Cerebellar nuclear complex (tissue), 1 donor: Measurements from ENCODE around the gene FHAD1.
"Not testable (repeated sequence)": the region's sequence is repeated elsewhere in the genome, so short reads cannot be mapped to it uniquely, and the experiment has no call there.

Experiments
- DNase-seq, 2 experiments: peaks; one replicate each; lab custom pipeline; 2025; lab: John Stamatoyannopoulos, UW

Gene FHAD1

DNA sequence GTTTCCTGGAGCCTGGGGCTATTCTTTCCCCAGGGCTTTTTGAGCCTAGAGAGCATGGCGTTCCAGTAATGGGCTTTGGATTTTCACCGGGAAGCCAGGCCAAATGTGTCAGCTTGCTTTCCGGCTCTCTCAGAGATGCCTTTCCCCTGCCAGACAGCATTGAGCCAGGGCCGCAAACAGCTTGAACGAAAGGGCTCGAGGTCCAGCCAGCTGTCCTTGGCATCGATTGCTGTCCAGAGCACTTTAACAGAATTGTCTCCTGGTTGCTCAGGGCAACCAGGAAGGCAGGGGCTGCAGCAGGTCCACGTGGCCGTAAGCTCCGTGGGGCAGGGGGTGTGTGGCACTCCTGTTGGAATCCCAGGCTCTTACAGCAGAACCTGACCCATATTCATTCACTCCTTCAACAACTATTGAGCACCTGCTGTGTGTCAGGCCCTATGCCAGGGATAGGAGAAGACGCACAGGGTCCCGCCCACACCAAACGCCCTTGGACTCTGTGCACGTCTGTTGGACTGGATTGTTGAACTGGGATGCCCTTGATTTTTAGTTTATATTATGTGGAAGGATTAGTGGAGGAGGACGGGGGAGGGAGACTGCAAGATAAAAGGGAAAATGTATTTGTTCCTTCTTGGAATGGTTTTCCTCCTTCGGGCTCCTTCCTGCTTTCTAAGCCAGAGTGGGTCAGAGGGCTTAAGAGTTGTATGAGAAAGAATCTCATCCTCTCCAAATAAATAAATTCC, 123.9 kb downstream of the FHAD1 start:
- DNase-seq: peak; percentile 23 to 68

DNA sequence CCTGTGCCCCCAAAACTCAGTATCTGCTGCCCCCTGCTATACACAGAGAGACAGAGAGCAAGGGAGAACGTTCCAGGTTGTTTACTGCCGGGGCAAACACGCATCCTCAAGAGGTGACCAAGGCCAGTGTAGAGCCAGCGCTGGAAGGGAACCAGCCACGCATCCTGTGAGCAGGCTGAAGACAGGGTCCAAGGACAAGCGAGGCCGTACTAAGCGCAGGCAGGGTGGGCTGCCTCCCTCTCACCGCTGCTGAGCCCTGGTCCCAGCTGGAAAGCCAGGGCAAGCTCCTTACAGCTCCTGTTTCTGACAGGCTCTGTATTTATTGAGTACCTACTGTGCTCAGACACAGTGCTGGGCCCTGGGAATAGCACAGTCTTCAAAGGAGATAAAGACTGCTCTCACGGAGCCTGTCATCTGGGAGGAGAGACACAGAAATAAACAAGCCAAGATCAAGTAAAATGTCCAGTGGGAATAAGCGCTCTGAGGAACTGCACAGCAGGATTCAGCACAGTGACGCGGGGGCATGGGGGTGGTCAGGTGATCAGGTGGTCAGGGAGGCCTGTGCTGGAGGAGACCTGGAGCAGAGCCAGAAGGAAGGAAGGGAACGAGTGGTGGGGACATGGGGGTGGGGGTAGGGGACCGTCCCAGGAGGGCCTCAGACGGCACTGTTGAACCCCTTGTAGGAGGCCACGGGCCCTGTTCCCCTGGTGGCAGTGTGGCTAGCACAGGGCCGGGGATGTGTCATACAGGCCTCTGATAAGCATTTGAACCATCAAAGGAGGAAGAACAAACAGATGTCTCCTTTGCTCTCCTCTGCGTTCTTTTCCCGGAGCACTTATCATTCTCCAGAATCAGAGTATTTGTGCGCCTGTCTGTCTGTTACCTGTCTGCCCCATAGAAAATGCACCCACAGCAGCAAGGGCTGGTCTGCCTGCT, 124.9 kb downstream of the FHAD1 start:
- no peak for DNase-seq

DNA sequence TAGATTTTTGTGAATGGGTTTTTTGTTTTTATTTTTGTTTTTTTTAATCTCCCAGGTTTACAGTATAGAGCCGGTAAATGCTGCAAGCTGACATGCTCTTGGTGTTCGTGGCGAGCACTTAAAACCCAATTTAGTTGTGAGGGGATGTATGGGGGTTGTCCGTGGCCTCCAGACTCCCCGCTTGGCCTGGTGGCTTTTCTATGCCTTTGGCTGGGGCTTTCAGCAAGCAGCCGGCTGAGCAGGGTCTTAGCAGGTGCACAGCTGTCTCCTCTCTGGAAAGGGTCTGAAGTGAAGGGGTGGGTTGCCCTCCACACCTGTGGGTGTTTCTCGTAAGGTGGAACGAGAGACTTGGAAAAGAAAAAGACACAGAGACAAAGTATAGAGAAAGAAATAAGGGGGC, 131.7 kb downstream of the FHAD1 start:
- no peak for DNase-seq

DNA sequence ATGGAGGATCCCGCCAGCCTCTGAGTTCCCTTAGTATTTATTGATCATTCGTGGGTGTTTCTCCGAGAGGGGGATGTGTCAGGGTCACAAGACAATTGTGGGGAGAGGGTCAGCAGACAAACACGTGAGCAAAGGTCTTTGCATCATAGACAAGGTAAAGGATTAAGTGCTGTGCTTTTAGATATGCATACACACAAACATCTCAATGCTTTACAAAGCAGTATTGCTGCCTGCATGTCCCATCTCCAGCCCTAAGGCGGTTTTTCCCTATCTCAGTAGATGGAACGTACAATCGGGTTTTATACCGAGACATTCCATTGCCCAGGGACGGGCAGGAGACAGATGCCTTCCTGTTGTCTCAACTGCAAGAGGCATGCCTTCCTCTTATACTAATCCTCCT, 132.1 kb downstream of the FHAD1 start:
- DNase-seq: not testable (repeated sequence)

DNA sequence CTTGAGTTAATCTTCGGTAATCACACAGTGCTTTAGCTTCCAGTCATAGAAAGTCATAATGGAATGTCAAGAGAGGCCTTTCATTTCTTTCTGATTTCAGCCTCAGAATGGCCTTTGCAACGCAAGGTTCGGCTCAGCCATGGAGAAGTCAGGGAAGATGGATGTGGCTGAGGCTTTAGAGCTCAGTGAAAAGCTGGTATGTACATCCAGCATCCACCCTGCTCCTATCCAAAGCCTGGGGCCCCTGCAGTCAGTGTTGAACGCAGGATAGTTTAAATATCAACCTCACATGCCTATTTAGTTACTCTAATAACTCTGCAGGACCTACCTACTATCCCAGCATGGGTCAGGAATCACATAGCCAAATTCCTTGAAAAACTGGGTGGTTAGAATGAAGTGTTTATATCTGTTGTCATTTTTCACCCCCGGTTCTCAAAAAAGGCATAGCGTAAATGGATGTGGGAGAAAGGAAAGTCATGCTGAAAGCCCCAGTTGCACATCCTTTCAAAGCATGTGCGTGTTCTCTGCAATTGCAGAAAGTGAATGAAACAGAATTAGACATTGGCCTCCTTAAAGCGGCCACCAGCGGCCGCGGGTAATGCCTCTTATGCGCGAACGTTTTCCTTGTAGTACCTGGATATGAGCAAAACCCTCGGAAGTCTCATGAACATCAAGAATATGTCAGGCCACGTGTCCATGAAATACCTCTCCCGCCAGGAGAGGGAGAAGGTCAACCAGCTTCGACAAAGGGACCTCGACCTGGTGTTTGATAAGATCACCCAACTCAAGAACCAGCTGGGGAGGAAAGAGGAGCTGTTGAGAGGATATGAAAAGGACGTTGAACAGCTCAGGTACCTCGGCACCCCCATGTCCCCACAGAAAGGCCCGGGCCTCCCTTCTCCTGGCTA, 133.8 kb downstream of the FHAD1 start:
- no peak for DNase-seq

DNA sequence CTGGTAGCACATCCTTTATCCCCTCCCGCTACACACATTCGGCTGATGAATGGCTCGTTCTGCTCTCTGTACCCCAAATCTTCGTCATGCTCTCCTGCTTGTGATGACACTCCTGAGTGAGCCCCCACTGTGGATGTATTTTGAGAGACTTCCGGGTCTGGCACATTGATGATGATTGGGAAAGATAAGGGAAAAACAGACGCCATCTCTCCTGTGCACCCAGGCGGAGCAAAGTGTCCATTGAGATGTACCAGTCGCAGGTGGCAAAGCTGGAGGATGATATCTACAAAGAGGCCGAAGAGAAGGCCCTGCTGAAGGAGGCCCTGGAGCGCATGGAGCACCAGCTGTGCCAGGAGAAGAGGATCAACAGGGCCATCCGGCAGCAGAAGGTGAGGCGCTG, 134.8 kb downstream of the FHAD1 start:
- no peak for DNase-seq

DNA sequence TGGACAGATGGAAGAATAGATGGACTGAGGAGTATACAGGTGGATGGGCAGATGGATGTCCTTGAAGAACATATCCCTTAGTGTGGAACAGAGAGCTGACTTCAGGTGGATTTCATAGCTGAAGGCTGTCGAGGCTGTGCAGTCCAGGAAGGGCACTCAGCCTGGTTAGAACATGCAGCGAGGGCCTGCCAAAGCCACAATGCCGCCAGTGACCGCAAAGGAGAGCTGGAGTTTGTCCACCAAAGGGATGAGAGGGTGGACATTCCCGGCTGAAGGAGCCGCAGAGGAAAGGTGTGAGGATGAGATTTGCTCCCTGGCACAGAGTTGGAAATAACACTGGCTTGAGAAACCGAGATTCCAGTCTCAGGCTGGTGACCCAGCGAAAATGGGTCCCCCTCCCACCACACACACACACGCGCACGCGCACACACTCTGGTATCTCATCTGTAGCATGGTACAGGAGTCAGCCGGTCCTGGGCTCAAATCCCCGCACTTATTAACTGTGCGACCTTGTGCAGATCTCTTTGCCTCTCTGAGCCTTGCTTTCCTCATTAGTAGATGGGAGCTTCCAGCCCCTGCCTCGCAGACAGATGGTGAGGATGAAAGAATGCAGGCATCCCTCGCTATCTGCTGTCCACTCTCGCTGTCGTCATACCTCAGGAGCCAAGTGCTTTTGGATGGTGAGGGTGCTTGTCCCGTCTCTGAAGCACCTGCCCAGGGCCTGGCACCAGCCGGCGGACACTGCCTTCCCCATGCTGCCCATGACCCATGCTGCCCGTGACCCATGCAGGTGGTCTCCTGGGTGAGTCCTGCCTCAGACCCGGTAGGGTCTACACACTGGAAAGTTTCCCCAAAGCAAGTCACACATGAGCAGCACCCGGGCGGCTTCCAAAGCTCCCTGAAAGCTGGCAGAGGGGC, 135.8 kb downstream of the FHAD1 start:
- DNase-seq: peak in 1 of 2 experiments; percentile 44

DNA sequence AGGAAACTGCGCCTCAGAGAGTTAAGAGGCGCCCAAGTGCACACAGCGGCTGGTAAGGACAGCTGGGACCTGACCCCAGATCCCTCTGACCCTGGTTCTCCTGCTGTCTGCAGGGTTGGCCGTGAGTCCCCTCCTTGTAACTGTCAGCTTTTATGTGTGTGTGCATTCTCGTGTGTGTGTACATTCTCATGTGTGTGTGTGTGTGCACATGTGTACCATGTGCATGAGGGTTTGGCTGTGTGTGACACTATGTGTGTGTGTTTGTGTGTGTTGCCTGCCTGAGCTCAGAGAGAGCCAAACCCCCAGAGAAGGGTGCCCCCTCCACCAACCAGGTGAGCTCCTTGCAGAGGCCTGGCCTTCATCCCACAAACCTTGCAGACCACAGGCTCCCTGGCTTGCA, 136.8 kb downstream of the FHAD1 start:
- DNase-seq: no peak

DNA sequence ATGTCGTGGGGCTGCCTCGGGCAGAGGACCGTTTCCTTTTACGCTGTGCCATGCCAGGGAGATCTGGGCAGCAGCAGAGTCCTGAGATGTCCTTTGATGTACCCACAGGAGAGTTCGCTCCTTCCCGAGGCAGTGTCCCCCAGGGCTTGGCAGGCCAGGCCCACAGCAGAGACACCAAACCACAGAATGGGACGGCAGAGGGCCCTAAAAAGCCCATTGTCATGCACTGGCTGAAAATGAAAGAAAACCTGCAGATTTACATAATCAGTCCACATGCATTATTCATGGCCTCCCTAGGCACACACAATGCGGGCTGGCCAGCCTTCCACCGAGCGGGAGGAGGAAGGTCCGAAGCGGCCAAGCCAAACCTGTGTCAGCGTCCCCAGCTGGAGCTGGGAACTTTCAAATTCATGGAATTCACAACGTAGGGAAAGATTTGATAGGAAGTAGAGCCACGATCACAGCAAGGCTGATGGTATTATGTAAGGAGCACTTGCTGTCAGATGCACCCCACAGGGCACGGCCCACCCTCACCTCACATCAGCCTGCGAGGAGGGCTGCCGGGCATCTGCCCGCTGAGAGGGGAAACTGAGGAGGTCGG, 137.4 kb downstream of the FHAD1 start:
- DNase-seq: no peak

DNA sequence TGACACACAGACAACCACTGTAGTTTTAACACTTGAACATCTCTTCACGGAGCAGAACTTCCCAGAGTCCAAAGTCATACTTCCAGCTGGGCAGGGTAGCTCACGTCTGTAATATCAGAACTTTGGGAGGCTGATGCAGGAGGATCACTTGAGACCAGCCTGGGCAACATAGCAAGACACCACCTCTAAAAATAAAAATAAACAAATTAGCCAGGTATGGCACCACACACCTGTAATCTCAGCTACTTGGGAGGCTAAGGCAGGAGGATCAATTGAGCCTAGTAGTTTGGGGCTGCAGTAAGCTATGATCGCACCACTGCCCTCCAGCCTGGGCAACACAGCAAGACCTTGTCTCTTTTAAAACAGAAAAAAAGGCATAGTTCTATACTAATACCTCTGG, 138.4 kb downstream of the FHAD1 start:
- DNase-seq: no peak

DNA sequence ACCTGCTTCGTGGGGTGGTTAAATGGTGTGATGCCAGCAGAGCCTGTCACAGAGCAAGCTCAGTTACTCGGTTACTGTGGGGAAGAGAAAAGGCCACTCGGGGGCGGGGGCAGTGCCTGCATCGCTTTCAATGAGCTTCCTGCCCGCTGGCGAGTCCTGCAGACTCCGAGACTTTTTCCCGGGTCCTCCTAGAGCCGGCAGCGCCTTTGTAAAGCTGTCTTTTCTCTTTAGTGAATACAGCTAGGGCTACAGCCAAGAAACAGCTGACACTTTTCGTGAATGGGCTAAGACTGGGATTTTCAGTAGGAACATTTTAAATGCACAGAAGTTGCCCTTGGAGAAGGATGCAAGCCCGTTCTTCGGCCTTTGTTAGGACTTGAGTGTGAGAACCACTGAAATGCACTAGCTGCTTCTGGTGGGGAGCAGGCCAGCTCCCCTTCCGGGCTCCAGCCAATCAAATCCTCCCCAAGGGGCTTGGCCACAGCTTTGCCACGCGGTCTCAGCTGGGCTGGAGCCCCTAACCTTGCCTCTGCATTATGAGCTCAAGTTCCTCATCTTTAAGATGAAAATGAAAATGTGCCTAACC, 139.2 kb downstream of the FHAD1 start:
- no peak for DNase-seq

DNA sequence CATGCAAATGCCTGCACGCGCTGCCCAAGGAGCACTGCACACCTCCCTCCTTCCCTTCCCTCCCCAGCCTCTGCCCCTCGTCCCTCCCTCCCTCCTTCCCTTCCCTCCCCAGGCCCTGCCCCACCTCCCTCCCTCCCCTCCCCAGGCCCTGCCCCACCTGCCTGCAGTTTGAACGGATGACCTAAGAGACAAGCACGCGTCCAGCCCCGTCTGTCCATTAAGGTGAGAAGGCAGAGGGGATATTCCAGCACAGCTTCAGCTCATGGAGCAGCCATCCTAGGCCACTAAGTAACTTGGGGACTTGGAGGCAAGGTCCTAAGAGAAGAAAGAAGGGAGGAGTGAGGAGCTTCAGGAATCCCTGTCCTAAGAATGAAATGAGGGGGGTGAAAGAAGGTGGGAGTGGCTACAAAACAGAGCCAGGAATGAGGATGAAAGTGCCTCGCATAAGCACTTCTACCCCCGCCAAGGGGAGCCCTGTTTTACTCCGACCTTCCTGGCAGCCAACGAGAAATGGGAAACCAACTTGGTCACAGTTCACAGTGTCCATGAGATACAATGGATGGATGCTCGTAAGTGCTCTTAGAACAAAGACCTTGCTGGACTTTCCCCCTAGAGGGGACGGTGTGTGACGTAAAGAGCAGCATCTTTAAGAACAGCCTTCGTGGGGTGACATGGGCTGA, 141.3 kb downstream of the FHAD1 start:
- no peak for DNase-seq

DNA sequence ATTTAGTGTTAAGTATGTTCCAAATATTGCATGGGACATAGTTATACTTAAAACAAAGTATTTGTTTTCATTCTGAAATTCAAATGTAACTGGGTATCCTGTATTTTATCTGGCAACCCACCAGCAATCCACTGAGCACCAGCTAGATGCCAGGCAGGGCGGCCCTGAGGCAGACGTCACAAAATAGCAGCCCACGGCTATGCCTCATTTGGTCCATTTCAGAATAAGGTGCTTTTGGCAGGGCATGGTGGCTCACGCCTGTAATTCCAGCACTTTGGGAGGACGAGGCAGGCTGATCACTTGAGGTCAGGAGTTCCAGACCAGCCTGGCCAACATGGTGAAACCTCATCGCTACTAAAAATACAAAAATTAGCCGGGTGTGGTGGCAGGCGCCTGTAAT, 142.8 kb downstream of the FHAD1 start:
- not testable (repeated sequence) for DNase-seq

DNA sequence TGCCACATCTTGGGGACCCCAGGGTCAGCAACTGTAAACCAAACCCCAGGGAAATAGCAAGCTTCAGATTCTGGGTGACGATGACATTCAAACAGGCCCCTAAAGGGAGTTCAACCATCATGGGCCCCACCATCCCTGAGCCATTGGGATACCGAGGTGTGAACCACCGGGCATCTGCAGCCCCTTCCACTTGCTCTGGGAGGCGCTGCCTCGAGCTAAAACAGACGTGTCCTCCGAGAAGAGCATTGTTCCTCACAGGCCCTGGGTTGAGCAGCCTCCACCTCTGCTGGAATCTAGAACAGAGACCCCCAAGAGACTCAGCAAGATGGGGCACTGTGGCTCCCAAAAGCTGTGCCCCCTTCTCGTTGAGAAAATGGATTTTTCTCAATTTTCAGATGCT, 143.6 kb downstream of the FHAD1 start:
- DNase-seq: no peak

DNA sequence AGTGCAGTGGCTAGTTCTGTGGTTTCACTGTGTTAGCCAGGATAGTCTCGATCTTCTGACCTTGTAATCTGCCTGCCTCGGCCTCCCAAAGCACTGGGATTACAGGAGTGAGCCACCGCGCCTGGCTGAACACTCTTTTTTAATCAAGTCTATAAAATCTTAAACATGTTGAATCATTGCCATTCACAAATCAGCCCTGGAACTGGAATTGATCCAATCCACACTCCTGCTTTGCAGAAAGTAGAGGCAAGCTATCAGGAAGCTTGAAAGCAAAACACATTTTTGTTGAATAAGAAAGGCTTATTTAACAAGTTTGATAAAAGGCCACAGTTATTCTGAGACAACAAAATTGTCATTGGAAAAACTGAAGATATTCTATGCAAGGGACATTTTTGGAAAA, 144.3 kb downstream of the FHAD1 start:
- DNase-seq: no peak

DNA sequence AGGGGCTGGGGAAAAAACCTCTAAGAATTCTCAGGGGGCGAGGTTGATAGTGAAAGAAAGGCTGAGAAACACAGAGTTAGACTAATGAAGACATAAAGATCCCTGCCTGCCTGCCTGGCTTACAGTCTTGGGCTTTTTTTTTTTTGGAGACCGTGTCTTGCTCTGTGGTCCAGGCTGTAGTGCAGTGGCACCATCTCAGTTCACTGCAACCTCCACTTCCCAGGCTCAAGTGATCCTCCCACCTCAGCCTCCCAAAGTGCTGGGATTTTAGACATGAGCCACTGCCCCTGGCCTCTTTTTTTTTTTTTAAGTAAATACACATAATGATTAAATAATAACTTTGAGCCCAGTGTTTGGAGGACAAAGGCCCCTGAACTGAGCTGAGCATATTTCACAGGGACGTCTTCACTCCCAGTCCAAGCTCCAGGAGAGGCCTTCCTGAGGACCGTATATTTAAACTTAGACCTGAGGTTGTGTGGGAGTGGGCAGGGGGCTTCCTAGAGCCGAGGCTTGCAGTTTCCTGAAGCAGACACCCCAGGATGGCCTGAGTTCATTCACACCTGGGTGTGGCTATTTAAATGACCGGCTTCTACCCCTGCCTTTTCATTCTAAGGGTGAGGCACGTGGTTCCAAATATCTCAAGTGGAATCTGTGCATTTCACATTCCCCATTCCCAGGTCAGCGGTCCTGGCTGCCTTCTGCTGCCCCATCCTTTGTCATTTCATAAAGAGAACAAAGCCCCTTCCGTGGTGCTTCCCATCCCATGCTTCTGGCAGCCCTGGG, 146.6 kb downstream of the FHAD1 start:
- no peak for DNase-seq

DNA sequence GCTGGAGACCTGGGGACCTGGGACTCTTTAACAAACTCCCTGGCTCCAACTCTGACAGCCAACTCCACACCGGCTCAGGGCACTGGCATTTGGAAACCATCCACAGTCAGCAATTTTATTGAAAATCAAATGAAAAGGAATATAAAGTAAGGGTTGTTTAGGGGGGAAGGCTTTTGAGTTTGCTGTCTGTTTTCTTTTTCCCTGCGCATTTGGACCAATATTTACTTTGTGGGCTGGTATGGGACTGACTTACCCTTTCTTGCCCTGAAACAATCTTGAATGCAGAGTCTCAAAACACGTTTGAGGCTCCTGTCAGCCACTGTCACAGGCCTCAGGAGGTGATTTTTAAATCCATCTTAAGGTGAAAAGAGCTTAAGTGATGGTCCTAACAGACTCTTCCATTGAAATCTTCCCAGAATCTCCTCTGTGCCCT, 147.3 kb downstream of the FHAD1 start:
- no peak for DNase-seq

DNA sequence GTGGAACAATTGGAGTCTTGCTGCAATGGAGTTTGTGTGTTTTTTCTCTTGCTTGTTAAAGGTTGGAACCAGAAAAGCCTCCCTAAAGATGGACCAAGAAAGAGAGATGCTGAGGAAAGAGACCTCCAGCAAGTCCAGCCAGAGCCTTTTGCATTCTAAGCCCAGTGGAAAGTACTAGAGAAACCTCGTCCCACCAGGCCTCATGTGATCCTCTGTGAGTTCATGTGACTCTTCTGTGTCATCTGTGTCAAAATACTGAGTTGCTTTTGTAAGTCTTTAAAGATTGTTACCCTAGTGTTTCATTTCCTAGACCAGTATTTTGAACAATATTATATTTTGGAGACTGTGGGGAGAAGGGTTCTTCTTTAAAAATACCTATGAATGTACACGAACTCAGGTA, 150.2 kb downstream of the FHAD1 start:
- DNase-seq: no peak

DNA sequence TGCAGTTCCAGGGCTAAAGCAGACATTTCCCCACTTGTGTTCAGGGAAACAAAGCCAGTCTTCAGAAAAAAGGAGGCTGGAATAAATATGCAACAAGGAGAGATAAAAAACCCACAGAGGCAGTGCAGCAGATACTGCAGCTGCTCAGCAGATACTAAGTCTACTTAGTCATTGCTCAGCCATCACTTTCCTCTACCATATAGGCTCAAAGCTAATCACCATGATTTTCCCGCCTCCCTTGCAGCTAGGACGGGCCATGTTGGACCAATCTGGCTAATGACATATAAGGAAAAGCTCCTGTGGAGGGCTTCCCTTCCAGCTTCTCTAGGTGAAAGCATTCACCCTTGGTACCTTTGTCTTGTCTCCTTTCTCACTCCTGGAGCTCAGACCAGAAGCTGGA, 152.7 kb downstream of the FHAD1 start:
- DNase-seq: no peak
